HCT116 (cell line): ENCODE results near the gene MAPK4.

Source experiments
- ATF3 ChIP-seq: IDR thresholded peaks from 2 replicates; pipeline ENCODE4 v1.6.1; 2012
- CTCF ChIP-seq, 3 experiments: fragments of 200-600 bp in 1 of 3; sonication (generic) in 1 of 3; IDR thresholded peaks in 2 of 3; conservative IDR thresholded peaks in 1 of 3; 2 replicates each; pipeline ENCODE4 v1.5.1; 2012 to 2017; ENCODE audit warnings: low read depth in 2 of 3, low read length in 2 of 3, antibody characterized with exemption in 1 of 3, borderline replicate concordance in 1 of 3, control low read depth in 1 of 3, mild to moderate bottlenecking in 1 of 3, mixed read lengths in 1 of 3, mixed run types in 1 of 3, moderate library complexity in 1 of 3; ENCODE audit not compliant: insufficient read depth in 1 of 3
- ELF1 ChIP-seq: IDR thresholded peaks from 2 replicates; pipeline ENCODE4 v1.6.1; 2012; ENCODE audit warnings: low read depth, borderline replicate concordance
- EZH2 ChIP-seq: fragments of 200-600 bp; sonication (generic); IDR thresholded peaks from 2 replicates; pipeline ENCODE4 v1.6.1; 2017; ENCODE audit warnings: antibody characterized with exemption, mixed run types
- EZH2phosphoT487 ChIP-seq: fragments of 200-600 bp; IDR thresholded peaks from 2 replicates; pipeline ENCODE4 v1.6.1; 2018; ENCODE audit warnings: antibody characterized with exemption, borderline replicate concordance
- POLR2A ChIP-seq: IDR thresholded peaks from 2 replicates; pipeline ENCODE4 v1.7.0; 2011; ENCODE audit warnings: borderline replicate concordance; ENCODE audit not compliant: insufficient read depth, insufficient read length; ENCODE audit errors: extremely low read depth
- POLR2AphosphoS5 ChIP-seq: IDR thresholded peaks from 2 replicates; pipeline ENCODE4 v1.6.1; 2011; ENCODE audit warnings: mild to moderate bottlenecking, low read depth, low read length, moderate library complexity
- REST ChIP-seq: IDR thresholded peaks from 2 replicates; pipeline ENCODE4 v1.6.1; 2012; ENCODE audit warnings: low read depth
- SIN3A ChIP-seq: IDR thresholded peaks from 2 replicates; pipeline ENCODE4 v1.6.1; 2012; ENCODE audit warnings: low read depth
- SRF ChIP-seq: IDR thresholded peaks from 2 replicates; pipeline ENCODE4 v1.6.1; 2012; ENCODE audit warnings: low read depth
- ZBTB33 ChIP-seq: IDR thresholded peaks from 2 replicates; pipeline ENCODE4 v1.6.1; 2011; ENCODE audit warnings: mild to moderate bottlenecking, low read length, moderate library complexity; ENCODE audit not compliant: insufficient replicate concordance; ENCODE audit errors: extremely low read depth
- ZFX ChIP-seq: fragments of 450-650 bp; IDR thresholded peaks from 2 replicates; pipeline ENCODE4 v1.6.1; 2017
- ZNF274 ChIP-seq: fragments of 200-500 bp; sonication (Bioruptor generic); IDR thresholded peaks from 2 replicates; pipeline ENCODE4 v1.6.1; 2014; ENCODE audit warnings: mild to moderate bottlenecking, low read depth, low read length, inconsistent platforms

- TF ChIP-seq EZH2 (no peak), CTCF (IDR thresholded peaks at IDR 0.05 in 2 of 3, conservative IDR thresholded peaks at IDR 0.05 in 1 of 3; ENCODE audit: borderline replicate concordance in 1 of 3, insufficient read depth in 1 of 3, low read depth in 2 of 3, low read length in 2 of 3) (no peak), REST (no peak), ATF3 (no peak), SRF (no peak), EZH2phosphoT487 (no peak), POLR2A (no peak), ZNF274 (no peak), POLR2AphosphoS5 (no peak), ZBTB33 (no peak), SIN3A (no peak), ZFX (no peak), ELF1 (no peak)
These were observed 76.6 kb downstream of the MAPK4 start for GRCh38 chr18:50636366-50637057.
